Thoracic aorta (tissue), 2 donors: ENCODE results near the gene ALAD. TPM values are rescaled to one million over a fixed set of nuclear protein-coding genes. Genes with fewer than 3 reads are reported as not detected.
"Not testable (repeated sequence)": the region's sequence is repeated elsewhere in the genome, so short reads cannot be mapped to it uniquely, and the experiment has no call there.

Experiments used
- ATAC-seq: fragments of 150-250 bp; one replicate; pipeline ENCODE4 v1.8.0; 2017; ENCODE audit warnings: low read depth; ENCODE audit not compliant: insufficient number of reproducible peaks, low FRiP score
- DNase-seq: peaks from one replicate; pipeline ENCODE4 v3.0.0-alpha.2; 2020; ENCODE audit warnings: low spot score
- H3K27ac ChIP-seq, 2 donors: fragments of 200-600 bp; sonication (generic); 1 replicate in 1 of 2; 2 replicates in 1 of 2; pipeline ENCODE4 v1.5.1; 2016; ENCODE audit warnings: mild to moderate bottlenecking in 2 of 2, moderate library complexity in 2 of 2
- H3K27me3 ChIP-seq: fragments of 200-600 bp; sonication (generic); replicated peaks from 2 replicates; pipeline ENCODE4 v1.6.0; 2016; ENCODE audit warnings: mild to moderate bottlenecking; ENCODE audit not compliant: insufficient read depth
- H3K36me3 ChIP-seq: fragments of 200-600 bp; sonication (generic); one replicate; pipeline ENCODE4 v1.5.1; 2016
- H3K4me1 ChIP-seq, 2 donors: fragments of 200-600 bp; sonication (generic); 1 replicate in 1 of 2; 2 replicates in 1 of 2; pipeline versions ENCODE4 v1.5.1 to v1.6.0; 2016; ENCODE audit warnings: low read depth in 2 of 2, mild to moderate bottlenecking in 1 of 2; ENCODE audit not compliant: control insufficient read depth in 1 of 2
- H3K4me3 ChIP-seq: fragments of 200-600 bp; sonication (generic); 2 replicates; pipeline ENCODE4 v1.5.1; 2016; ENCODE audit warnings: mild to moderate bottlenecking
- H3K9me3 ChIP-seq: fragments of 200-600 bp; sonication (generic); 2 replicates; pipeline ENCODE4 v1.5.1; 2016
- total RNA-seq, 2 donors: library from RNA; depleted of rRNA; stranded (reverse); fragments of >200 nt; gene quantifications; one replicate each; pipeline versions ENCODE4 v1.1.0 to v1.2.3, GENCODE V29; 2016
- TF ChIP-seq, protein P1 (sequence below): fragments of 200-600 bp; sonication (generic); IDR thresholded peaks from one replicate; pipeline ENCODE4 v1.5.1; 2019; ENCODE audit warnings: antibody characterized with exemption

ALAD gene
- total RNA-seq, 2 donors from 2014 or later = 23.0 to 26.0 TPM

DNA sequence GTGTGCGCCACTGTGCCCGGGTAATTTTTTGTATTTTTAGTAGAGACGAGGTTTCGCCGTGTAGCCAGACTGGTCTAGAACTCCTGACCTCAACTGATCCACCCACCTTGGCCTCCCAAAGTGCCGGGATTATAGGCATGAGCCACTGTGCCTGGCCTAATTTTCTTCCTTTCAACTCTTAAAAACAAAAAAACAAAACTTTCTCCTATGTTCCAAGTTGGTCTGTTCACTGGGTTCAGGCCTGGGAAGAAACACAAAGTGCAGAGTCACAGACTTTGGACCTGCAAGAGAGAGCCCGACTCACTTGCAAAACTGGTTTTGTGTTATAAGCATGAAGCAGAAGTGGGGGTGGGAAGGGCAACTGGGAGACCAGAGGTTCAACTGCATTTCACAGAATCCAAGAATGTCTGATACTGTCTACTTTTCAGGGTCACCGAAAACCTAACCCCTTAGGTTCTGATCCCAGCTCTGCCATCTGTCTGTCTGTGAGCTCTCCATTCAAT is 19.1 kb downstream of the ALAD start:
- Histone ChIP-seq H3K4me1 (peaks cover 0 to 4% of the 10 kb centered on the region in 2 donors), H3K4me3 (no peak overlapping the region), H3K9me3 (no peaks in the 10 kb centered on the region), H3K27ac (no peak overlapping the region), H3K27me3 (no peaks in the 10 kb centered on the region), H3K36me3 (no peaks in the 10 kb centered on the region)
- ATAC-seq (no peak), DNase-seq (no peak)
- TF ChIP-seq, protein P1, sequence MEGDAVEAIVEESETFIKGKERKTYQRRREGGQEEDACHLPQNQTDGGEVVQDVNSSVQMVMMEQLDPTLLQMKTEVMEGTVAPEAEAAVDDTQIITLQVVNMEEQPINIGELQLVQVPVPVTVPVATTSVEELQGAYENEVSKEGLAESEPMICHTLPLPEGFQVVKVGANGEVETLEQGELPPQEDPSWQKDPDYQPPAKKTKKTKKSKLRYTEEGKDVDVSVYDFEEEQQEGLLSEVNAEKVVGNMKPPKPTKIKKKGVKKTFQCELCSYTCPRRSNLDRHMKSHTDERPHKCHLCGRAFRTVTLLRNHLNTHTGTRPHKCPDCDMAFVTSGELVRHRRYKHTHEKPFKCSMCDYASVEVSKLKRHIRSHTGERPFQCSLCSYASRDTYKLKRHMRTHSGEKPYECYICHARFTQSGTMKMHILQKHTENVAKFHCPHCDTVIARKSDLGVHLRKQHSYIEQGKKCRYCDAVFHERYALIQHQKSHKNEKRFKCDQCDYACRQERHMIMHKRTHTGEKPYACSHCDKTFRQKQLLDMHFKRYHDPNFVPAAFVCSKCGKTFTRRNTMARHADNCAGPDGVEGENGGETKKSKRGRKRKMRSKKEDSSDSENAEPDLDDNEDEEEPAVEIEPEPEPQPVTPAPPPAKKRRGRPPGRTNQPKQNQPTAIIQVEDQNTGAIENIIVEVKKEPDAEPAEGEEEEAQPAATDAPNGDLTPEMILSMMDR = no peak

DNA sequence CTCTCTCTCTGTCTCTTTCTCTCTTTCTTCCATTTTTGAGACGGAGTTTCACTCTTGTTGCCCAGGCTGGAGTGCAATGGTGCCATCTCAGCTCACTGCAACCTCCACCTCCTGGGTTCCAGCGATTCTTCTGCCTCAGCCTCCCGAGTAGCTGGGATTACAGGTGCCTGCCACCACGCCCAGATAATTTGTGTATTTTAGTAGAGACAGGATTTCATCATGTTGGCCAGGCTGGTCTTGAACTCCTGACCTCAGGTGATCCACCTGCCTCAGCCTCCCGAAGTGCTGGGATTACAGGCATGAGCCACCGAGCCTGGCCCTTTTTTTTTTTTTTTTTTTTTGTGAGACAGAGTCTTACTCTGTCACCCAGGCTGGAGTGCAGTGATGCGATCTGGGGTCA is 19.6 kb downstream of the ALAD start:
- not testable (repeated sequence) for H3K4me3 ChIP-seq, ATAC-seq, DNase-seq, H3K9me3 ChIP-seq, H3K27me3 ChIP-seq, H3K27ac ChIP-seq, H3K36me3 ChIP-seq, H3K4me1 ChIP-seq

DNA sequence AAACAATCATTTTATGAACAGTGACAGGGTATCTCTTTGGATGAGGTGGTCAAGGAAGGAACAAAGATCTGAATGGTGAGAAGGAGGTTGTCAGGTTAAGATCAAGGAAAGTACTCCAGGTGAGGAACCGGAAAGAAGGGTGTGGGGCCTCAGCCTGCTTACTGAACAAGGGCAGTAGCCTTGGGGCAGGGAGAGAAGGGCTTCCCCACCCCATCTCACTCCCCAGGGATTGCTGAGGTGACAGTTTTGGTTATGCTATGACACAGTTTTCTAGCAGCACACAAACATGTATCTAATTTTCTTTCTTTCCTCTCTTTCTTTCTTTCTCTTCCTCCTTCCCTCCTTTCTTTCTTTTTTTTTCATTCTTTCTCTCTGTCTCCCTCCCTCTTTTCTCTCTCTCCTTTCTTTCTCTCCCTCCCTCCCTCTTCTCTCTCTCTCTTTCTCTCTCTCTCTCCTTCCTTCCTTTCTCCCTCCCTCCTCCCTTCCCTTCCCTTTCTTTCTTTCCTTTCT is 20.2 kb downstream of the ALAD start:
- ATAC-seq = no peak
- TF ChIP-seq, protein P1 = no peak
- Histone ChIP-seq H3K27me3 (no peaks in the 10 kb centered on the region), H3K4me3 (no peak overlapping the region), H3K36me3 (no peaks in the 10 kb centered on the region), H3K27ac (no peak overlapping the region), H3K9me3 (no peaks in the 10 kb centered on the region), H3K4me1 (peaks cover 4% of the 10 kb centered on the region in 2 donors)
- DNase-seq = no peak

DNA sequence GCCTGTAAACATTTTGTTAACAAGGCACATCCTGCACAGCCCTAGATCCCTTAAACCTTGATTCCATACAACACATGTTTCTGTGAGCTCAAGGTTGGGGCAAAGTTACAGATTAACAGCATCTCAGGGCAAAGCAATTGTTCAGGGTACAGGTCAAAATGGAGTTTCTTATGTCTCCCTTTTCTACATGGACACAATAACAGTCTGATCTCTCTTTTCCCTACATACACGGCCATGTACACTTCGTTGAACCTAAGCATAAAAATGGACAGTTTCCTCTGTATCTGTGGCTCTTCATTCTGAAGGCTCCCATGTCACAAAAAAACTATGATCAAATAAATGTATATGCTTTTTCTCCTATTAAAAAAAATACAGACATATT is 21.3 kb downstream of the ALAD start:
- not testable (repeated sequence) for ATAC-seq, H3K9me3 ChIP-seq, H3K36me3 ChIP-seq, H3K27ac ChIP-seq, H3K27me3 ChIP-seq, DNase-seq, H3K4me3 ChIP-seq
- H3K4me1 ChIP-seq = peaks cover 4 to 14% of the 10 kb centered on the region in 2 donors

DNA sequence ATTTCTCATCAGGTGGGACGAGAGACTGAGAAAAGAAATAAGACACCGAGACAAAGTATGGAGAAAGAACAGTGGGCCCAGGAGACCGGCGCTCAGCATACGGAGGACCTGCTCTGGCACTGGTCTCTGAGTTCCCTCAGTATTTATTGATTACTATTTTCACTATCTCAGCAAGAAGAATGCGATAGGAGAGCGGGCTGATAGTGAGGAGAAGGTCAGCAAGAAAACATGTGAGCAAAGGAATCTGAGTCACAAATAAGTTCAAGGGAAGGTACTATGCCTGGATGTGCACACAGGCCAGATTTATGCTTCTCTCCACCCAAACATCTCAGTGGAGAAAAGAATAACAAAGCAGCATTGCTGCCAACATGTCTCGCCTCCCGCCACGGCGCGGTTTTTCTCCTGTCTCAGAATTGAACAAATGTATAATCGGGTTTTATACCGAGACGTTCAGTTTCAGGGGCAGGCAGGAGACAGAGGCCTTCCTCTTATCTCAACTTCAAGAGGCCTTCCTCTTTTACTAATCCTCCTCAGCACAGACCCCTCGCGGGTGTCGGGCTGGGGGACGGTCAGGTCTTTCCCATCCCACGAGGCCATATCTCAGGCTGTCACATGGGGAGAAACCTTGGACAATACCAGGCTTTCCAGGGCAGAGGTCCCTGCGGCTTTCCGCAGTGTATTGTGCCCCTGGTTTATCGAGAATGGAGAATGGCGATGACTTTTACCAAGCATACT is 21.8 kb downstream of the ALAD start:
- not testable (repeated sequence) for ATAC-seq

DNA sequence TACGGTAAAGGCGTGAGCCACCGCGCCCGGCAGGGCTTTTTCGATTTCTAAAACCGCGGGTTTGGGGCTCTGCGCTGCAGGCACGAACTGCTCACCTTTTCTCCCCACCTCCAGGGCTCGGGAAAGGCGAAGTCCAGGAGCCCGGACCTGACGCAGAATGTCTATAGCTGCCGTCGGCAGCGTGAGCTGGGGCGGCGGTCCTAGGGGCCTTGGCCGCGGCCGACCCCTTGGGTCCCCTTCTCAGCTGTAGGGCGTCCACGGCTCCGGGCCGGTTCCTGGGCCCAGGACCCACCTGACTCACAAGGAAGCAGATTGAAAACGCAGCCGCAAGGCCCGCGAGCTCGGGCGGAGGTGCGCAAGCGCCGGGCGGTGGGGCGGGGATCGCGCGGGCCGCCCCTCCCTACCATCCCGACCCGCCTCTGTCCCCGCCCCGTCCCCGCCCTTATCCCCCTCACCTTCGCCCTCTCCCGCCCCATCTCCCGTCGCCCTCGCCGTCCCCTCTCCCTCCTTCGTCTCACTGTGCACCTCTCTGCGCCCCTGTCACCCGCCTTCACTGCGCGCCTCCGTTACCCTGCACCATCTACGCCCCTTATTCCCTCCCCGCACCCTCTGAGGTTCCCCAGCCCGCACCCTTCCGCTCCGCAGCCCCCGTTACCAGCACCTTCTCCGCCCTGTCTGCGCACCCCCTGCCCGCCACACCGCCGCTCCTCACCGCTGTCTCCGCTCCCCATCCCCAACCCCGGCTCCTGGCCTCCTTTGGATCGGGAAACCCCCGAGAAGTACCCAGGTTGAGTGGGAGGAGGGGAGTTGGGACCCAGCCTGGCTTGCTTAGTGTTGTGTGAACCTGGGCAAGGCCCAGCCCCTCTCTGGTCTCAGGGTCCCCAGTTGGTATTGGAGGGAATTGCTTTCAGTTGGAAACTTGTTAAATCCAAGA is 24.2 kb downstream of the ALAD start, which contains the start of gene HDHD3:
HDHD3 (minus strand) TSS at position 353 of the 934 bp plus-strand sequence. CDS start 2,632 bp downstream, outside the sequence.
- H3K4me1 ChIP-seq = peaks cover 4 to 20% of the 10 kb centered on the region in 2 donors
- peak; percentile 31 for DNase-seq
- no peaks in the 10 kb centered on the region for H3K27me3 ChIP-seq
- peak within 1 kb of the TSS; percentile 77 to 79 for H3K27ac ChIP-seq
- no peaks in the 10 kb centered on the region for H3K9me3 ChIP-seq
- TF ChIP-seq, protein P1 = no peak
- H3K4me3 ChIP-seq = peak within 1 kb of the TSS; percentile 100
- peaks cover 18% of the 10 kb centered on the region for H3K36me3 ChIP-seq
- ATAC-seq = peak; percentile 77

More for the DNA sequence above, 21.8 kb downstream of the ALAD start:
- DNase-seq, H3K4me3 ChIP-seq, H3K27me3 ChIP-seq, H3K27ac ChIP-seq, H3K36me3 ChIP-seq, H3K9me3 ChIP-seq: not testable (repeated sequence)
- peaks cover 4 to 14% of the 10 kb centered on the region in 2 donors for H3K4me1 ChIP-seq
